OCI-LY7 (cell line): ENCODE data around the gene ATXN10.

ENCODE experiments used
- EZH2phosphoT487 ChIP-seq: fragments of 200-600 bp; sonication (generic); IDR thresholded peaks from 2 replicates; pipeline ENCODE4 v1.6.1; 2018; ENCODE audit warnings: low read depth, borderline replicate concordance, mild to moderate bottlenecking, mixed run types, antibody characterized with exemption, low read length, moderate library complexity, mixed read lengths
- TF ChIP-seq, protein P1 (sequence below): fragments of 200-600 bp; sonication (generic); conservative IDR thresholded peaks from 2 replicates; pipeline ENCODE4 v1.5.1; 2014; ENCODE audit warnings: mild to moderate bottlenecking, antibody characterized with exemption, low read length, moderate library complexity, mixed read lengths

DNA sequence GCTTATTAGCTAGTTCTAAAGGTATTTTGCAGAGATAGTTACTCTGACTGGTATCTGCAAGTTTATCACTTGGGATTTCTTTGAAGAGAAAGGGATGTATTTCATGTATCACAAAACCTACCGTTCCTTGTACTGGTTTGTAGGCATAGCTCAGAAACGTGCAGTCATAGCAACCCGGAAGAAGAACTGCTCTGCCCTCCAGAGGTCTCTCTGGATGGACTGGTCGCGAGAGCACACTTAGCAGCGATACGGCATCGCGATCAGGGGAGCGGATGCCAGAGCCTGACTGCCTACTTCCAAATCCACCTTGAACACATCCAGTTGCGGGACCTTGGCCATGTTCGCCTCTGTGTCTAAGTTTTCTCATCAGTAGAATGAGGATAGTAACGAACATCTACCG, 162.0 kb downstream of the ATXN10 start:
- TF ChIP-seq, protein P1, sequence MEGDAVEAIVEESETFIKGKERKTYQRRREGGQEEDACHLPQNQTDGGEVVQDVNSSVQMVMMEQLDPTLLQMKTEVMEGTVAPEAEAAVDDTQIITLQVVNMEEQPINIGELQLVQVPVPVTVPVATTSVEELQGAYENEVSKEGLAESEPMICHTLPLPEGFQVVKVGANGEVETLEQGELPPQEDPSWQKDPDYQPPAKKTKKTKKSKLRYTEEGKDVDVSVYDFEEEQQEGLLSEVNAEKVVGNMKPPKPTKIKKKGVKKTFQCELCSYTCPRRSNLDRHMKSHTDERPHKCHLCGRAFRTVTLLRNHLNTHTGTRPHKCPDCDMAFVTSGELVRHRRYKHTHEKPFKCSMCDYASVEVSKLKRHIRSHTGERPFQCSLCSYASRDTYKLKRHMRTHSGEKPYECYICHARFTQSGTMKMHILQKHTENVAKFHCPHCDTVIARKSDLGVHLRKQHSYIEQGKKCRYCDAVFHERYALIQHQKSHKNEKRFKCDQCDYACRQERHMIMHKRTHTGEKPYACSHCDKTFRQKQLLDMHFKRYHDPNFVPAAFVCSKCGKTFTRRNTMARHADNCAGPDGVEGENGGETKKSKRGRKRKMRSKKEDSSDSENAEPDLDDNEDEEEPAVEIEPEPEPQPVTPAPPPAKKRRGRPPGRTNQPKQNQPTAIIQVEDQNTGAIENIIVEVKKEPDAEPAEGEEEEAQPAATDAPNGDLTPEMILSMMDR, result no peak
- no peak for TF ChIP-seq EZH2phosphoT487
